ENCODE measurements around the gene EIF1AX. TPM values are rescaled to one million over a fixed set of nuclear protein-coding genes. Genes with fewer than 3 reads are reported as not detected.

The EIF1AX gene
- polyA plus RNA-seq, 1 experiment, result 83.9 TPM

- no peak for DNase-seq (ENCODE audit: low read depth, low spot score)
- H3K27me3 ChIP-seq (ENCODE audit: control insufficient read depth, insufficient read depth, low read length), result peaks cover 8% of the 10 kb centered on the region
- H3K27ac ChIP-seq (ENCODE audit: low read depth, low read length), result no peak overlapping the region
- POLR2A ChIA-PET, result no interaction called here
- no peak overlapping the region for H3K4me3 ChIP-seq (ENCODE audit: low read depth, low read length)
- no peaks in the 10 kb centered on the region for H3K9me3 ChIP-seq (ENCODE audit: control insufficient read depth, insufficient read depth, low read length)
- TF ChIP-seq CTCF (IDR thresholded peaks at IDR 0.05; ENCODE audit: low read depth, low read length), result no peak
- CTCF ChIA-PET, result no interaction called here
These were observed 30.4 kb downstream of the EIF1AX start for GRCh38 chrX:20111271-20111670.

- Histone ChIP-seq H3K27ac (ENCODE audit: low read depth, low read length) (no peak overlapping the region), H3K9me3 (ENCODE audit: control insufficient read depth, insufficient read depth, low read length) (no peaks in the 10 kb centered on the region), H3K27me3 (ENCODE audit: control insufficient read depth, insufficient read depth, low read length) (peaks cover 2% of the 10 kb centered on the region), H3K4me3 (ENCODE audit: low read depth, low read length) (no peak overlapping the region)
- no peak for DNase-seq (ENCODE audit: low read depth, low spot score)
- CTCF ChIA-PET, result no interaction called here
- TF ChIP-seq CTCF (IDR thresholded peaks at IDR 0.05; ENCODE audit: low read depth, low read length), result no peak
- POLR2A ChIA-PET, result no interaction called here
These were observed 39.6 kb downstream of the EIF1AX start for GRCh38 chrX:20101934-20102581.

GRCh38 chrX:20091499-20091898 lies 50.1 kb downstream of the EIF1AX start:
- Histone ChIP-seq H3K4me3 (ENCODE audit: low read depth, low read length) (no peak overlapping the region), H3K9me3 (ENCODE audit: control insufficient read depth, insufficient read depth, low read length) (no peaks in the 10 kb centered on the region), H3K27ac (ENCODE audit: low read depth, low read length) (no peak overlapping the region), H3K27me3 (ENCODE audit: control insufficient read depth, insufficient read depth, low read length) (no peaks in the 10 kb centered on the region)
- POLR2A ChIA-PET, result interaction anchor here (0.7 kb wide), 1 partner anchor 103 kb away, joined by 3 read pairs; no protein-coding TSS in a partner anchor
- no peak for TF ChIP-seq CTCF (IDR thresholded peaks at IDR 0.05; ENCODE audit: low read depth, low read length)
- DNase-seq (ENCODE audit: low read depth, low spot score), result no peak
- CTCF ChIA-PET, result no interaction called here

- Histone ChIP-seq H3K27me3 (ENCODE audit: control insufficient read depth, insufficient read depth, low read length) (no peaks in the 10 kb centered on the region), H3K4me3 (ENCODE audit: low read depth, low read length) (no peak overlapping the region), H3K27ac (ENCODE audit: low read depth, low read length) (no peak overlapping the region), H3K9me3 (ENCODE audit: control insufficient read depth, insufficient read depth, low read length) (no peaks in the 10 kb centered on the region)
- ChIA-PET POLR2A (interaction anchor here (0.7 kb wide), 1 partner anchor 363 kb away, joined by 5 read pairs; no protein-coding TSS in a partner anchor), CTCF (no interaction called here)
- TF ChIP-seq CTCF (IDR thresholded peaks at IDR 0.05; ENCODE audit: low read depth, low read length), result no peak
- DNase-seq (ENCODE audit: low read depth, low spot score), result no peak
These were observed 51.8 kb downstream of the EIF1AX start for GRCh38 chrX:20089845-20090244.

GRCh38 chrX:20080277-20080676 lies 61.4 kb downstream of the EIF1AX start:
- DNase-seq (ENCODE audit: low read depth, low spot score), result no peak
- ChIA-PET POLR2A (no interaction called here), CTCF (no interaction called here)
- no peak for TF ChIP-seq CTCF (IDR thresholded peaks at IDR 0.05; ENCODE audit: low read depth, low read length)
- H3K27ac ChIP-seq (ENCODE audit: low read depth, low read length), result no peak overlapping the region
- no peaks in the 10 kb centered on the region for H3K27me3 ChIP-seq (ENCODE audit: control insufficient read depth, insufficient read depth, low read length)
- H3K9me3 ChIP-seq (ENCODE audit: control insufficient read depth, insufficient read depth, low read length), result no peaks in the 10 kb centered on the region
- no peak overlapping the region for H3K4me3 ChIP-seq (ENCODE audit: low read depth, low read length)

Small RNAs within 50 kb of the gene (small RNA-seq; reads per million reads assigned to genes)
- gene RF00493 (ENCODE audit: insufficient read length, low read depth), result not detected
- not detected for gene RF00494 (ENCODE audit: insufficient read length, low read depth)

Other genes starting within 250 kb of the EIF1AX start
- gene BCLAF3, start 150.8 kb downstream of the EIF1AX start, polyA plus RNA-seq (2011; rRNA removed), result 2.5 and 2.8 TPM in 2 replicates
- gene MAP7D2, start 24.9 kb downstream of the EIF1AX start, polyA plus RNA-seq (2011; rRNA removed), result 0.22 and 0.27 TPM in 2 replicates
- 40.4 and 50.7 TPM in 2 replicates for gene RPS6KA3, start 125.1 kb upstream of the EIF1AX start, polyA plus RNA-seq (2011; rRNA removed)